Stimulated activated CD4-positive, alpha-beta T cell treated with anti-CD3 and anti-CD28 coated beads, Interleukin-1b, Interleukin-23, amount 100 ng/mL, for 48 hours (primary cell): ENCODE measurements around the gene CASZ1.

ENCODE experiments used
- DNase-seq: peaks from one replicate; pipeline ENCODE4 v3.0.0-alpha.2; 2020

CASZ1 gene

GRCh38 chr1:10795276-10796021 is 997 bp downstream of the CASZ1 start:
- DNase-seq, result no peak

- no peak for DNase-seq
These were observed 1.6 kb downstream of the CASZ1 start for GRCh38 chr1:10794724-10795275.

- no peak for DNase-seq
These were observed 3.3 kb downstream of the CASZ1 start for GRCh38 chr1:10793129-10793651.

- no peak for DNase-seq
These were observed 5.1 kb downstream of the CASZ1 start for GRCh38 chr1:10791105-10791951.

- no peak for DNase-seq
These were observed 6.4 kb downstream of the CASZ1 start for GRCh38 chr1:10789803-10790702.

- no peak for DNase-seq
These were observed 7.2 kb downstream of the CASZ1 start for GRCh38 chr1:10789047-10789791.

- no peak for DNase-seq
These were observed 7.8 kb downstream of the CASZ1 start for GRCh38 chr1:10788592-10789006.

GRCh38 chr1:10787286-10787685 is 9.2 kb downstream of the CASZ1 start:
- DNase-seq, result no peak

- no peak for DNase-seq
These were observed 10.5 kb downstream of the CASZ1 start for GRCh38 chr1:10785728-10786638.

- no peak for DNase-seq
These were observed 11.3 kb downstream of the CASZ1 start for GRCh38 chr1:10784998-10785727.

- DNase-seq, result no peak
These were observed 13.8 kb downstream of the CASZ1 start for GRCh38 chr1:10782491-10783244.

GRCh38 chr1:10781137-10781536 is 15.3 kb downstream of the CASZ1 start:
- DNase-seq, result no peak

GRCh38 chr1:10779841-10780240 is 16.6 kb downstream of the CASZ1 start:
- no peak for DNase-seq

GRCh38 chr1:10779201-10779600 is 17.2 kb downstream of the CASZ1 start:
- no peak for DNase-seq

GRCh38 chr1:10778640-10779039 is 17.8 kb downstream of the CASZ1 start:
- no peak for DNase-seq

GRCh38 chr1:10777749-10778574 is 18.5 kb downstream of the CASZ1 start:
- DNase-seq, result no peak

- no peak for DNase-seq
These were observed 20.1 kb downstream of the CASZ1 start for GRCh38 chr1:10776190-10776905.

- DNase-seq, result no peak
These were observed 20.7 kb downstream of the CASZ1 start for GRCh38 chr1:10775763-10776162.
